SIG-M5 treated with dmso at 0.1 percent for 504 hours (cell line): ENCODE measurements around the gene PTN.

Experiments used
- DNase-seq: peaks from one replicate; lab custom pipeline; 2025; ENCODE audit not compliant: unreplicated experiment; lab: John Stamatoyannopoulos, UW

Gene PTN

DNA sequence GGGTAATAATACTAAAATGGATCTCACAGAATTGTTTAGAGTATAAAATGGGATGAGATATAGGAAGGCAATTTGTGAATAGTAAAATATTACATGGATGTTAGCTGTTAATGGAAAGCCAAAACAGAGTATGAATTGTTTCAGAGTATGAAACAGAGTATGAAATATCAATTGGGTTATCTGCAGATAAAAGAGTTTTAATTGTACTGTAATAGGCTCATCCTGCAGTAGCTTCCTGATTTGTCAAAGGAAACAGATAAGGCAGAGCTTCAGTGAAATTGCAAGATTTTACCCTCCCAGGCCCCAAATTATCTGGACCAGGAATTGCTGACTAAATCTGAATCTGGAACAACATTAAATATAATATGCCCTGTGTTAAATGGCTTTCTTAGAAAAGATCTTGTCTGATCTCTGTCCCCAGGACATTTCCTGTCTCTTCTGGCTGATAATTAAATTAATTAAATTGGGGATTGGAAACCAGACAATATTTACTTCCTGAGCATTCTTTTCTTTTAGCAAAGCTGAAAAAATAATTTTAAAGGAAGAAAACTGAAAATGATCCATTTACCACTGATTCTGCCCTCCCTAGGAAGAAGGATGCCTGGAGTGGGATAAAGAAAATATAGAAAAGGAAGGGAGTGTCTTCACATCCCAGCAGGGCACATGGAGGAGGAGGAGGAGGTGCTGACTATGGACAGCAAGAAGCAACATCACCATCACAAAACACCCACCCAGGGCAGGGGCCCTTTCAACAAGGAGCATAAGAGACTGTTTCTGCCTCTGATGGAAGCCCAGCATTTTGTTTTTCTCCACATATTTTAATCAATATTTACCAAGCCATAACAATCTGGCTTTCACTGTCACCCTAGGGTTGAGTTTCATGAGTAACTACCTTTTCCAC lies 18.5 kb downstream of the PTN start:
- no peak for DNase-seq

GRCh38 chr7:137316648-137317353 lies 26.7 kb downstream of the PTN start:
- DNase-seq, result no peak

- no peak for DNase-seq
Measured at GRCh38 chr7:137313201-137313600, 30.3 kb downstream of the PTN start.

DNA sequence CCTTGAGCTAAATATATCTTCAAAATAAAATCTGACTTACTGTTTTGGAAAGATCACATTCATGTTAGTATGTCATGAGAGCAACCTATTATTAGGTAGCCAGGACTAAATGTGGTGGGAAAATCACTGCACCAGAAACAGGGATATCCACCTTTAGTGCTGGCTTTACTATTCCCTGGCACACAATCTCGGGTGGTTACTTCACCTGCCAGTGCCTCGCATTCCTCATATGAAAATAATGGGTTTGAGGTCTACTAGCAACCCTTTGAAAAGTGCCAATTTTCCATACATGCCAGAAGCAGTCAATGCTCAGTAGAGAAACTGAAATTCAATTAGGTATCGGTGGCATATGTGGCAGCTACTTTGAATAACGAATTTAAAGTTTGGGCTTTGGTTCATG lies 36.8 kb downstream of the PTN start:
- DNase-seq, result no peak

- no peak for DNase-seq
Measured at GRCh38 chr7:137305901-137306621, 37.5 kb downstream of the PTN start.

DNA sequence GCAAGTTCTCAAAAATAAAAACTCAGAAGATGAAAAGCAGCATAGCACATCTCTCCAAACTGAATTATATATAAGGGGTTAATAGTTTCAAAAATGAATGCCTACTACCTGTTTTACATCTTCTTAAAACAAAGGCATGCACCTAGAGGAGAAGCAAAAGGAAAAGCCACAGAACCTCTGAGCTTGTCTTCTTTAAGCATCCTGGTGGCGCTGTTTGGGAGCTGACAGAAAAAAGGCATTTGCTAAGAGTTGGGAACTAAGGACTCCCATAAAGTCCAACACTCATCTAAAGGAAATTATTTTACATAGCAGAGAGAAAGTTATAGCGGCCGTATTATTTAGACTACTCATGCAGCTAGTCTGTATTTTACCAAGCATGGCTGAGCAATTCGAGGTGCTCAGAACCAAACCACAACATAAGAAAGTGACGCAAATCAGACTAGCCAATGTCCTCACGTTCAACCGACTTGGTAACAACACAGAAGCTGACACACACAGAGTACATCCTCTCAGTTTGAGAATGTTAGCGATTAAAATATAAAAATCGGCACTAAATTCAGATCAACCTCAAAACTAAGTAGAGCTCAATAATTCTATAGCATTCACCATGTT lies 38.8 kb downstream of the PTN start:
- DNase-seq, result no peak

GRCh38 chr7:137304165-137304564 lies 39.4 kb downstream of the PTN start:
- no peak for DNase-seq

DNA sequence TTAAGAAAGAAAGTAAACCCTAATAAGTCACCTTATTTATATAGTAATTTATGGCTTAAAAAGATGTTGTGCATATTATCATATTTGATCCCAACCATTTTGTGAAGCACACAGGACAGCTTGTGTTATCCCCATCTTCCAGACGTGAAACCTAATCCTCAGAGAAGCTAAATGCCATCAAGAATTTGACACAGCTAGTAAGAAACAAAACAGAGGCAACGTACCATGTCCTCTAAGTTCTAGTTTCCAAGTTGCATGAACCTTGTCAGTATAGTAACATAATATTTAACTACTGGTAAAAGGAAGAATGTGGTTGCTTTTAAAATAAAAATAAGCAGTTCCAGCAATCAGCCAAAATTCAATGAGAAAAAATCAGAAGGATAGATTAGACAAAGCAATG lies 41.5 kb downstream of the PTN start:
- no peak for DNase-seq

- no peak for DNase-seq
Measured at GRCh38 chr7:137298464-137298794, 45.1 kb downstream of the PTN start.

DNA sequence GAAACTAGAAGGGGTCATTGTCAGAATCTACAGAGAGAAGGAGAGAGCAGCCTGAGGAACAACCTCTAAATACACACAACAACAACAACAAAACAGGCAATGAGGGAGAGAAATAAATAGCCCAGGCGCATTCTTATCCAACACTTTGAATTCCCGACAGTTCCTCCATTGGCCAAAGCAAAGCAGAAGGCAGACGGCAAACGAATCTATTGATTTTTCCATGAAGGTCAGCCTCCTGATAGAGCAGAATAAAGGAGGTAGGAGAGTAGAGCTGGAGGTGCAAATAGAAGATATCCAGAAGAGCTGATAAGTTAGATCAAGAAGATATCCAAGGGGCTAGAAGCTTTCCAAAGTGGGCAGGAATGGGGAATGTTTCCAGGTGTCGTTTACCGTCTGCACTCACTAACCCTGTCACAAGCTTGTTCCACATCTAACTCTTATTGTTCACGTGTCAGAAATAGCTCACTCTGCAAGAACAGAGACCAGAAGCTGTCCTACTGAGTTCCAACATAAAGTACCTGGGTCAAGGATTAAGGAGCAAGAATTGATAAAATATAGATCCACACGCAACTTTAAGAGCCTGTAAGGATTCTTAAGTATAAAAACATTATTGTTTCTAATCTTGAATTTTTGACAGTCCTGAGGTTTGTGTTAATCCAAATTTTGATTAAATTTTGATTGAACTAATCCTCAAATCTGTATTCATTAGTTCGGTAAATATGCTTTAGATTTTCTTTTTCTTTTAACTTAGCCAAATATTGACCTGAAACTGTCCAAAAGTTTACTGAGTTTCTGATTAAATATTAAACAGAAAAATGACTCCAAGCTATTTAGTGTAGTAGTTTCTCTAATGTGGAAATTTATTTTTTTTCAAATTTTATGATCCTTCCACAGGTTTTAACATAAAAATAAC lies 45.7 kb downstream of the PTN start:
- no peak for DNase-seq

DNA sequence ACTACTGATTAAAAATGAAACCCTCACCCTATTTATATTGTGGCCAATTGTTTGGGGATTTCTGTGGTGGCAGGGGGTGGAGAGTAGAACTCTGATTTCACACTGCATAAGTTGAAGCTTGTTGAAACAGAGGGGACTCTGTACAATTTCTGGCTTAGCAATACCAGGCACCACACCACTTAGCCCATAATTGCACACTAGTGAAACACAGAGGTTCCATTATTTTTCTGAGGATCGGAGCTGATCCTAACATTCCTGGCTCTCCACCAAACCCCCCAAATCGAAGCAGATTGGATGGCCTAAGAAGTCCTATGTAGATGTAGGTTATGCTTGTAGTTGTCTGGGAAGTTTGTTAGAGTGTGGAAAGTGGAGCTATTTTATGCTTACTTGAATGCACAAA lies 47.0 kb downstream of the PTN start:
- DNase-seq, result no peak

GRCh38 chr7:137295739-137296324 lies 47.7 kb downstream of the PTN start:
- DNase-seq, result no peak

DNA sequence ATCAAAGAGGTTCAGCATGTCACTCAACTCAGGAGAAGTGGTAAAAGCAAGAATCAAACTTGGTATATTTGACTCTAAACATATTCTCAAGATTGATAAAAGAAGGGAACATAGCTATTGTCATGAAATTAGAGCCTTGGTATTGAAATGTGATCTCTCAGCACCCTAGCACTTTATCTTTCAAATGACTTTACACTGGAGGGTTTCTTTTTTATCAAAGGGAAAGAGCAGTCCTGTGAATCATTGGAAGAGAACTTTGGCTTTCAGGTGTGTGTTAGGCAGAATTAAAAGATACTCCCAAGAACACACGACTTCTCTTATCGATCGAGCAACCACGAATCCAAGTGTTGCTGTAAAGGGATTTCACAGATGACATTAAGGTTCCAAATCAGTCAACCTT lies 54.4 kb downstream of the PTN start:
- no peak for DNase-seq

GRCh38 chr7:137287651-137288258 lies 55.8 kb downstream of the PTN start:
- DNase-seq, result no peak

DNA sequence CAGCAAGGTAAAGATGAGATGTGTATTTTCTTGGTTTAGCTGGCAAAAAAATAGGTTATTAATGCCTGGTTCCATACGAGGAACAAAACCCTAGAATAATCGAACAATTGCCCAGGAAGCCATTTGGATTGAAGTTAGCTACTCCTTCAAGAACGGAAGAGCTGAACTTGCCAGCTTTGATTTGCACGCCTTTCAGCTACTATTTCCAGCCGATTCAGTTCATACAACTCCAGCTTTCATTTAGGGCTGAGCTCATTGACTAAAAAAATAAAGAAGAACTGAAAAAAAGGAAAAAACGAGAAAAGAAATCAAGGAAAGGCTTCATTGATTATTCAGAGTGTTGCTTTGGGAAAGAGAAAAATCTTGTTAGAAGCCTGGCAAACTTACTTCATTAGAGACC lies 60.4 kb downstream of the PTN start:
- no peak for DNase-seq

DNA sequence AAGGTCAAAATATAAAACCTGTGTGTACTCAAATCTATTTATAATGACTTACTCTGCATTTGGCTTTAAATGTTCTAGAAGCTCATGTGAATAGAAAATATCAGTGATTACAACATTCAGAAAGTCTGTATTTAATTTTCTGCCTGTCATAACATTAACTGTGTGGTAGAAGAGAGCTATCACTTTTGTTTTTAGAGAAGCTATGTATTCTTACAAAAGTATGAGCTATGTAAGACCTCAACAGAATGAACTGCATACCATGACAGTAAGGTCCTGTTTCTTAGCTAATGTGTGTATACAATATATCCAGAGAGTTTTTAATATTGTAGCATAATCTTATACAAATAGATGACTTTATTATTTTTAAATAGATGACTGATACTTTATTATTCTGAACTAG lies 61.5 kb downstream of the PTN start:
- DNase-seq, result no peak

DNA sequence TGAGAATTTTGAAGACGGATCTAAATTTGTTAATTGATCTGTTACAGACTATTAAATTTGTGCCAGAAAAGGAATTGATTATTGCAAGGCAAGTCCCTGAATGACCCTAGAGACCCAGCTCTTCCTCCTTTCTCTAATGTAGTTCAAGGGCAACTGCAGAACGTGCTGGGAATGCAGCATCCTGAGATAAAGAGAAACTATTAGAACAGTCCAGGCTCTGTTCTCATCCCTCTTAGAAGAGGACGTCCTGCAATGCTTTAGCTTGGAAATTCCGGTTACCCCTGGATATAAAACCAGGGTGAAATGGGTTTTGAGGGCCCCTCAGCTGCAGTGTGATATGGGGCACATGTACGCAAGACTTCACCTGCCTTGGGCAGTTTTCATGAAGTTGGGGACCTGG lies 67.3 kb downstream of the PTN start:
- no peak for DNase-seq

GRCh38 chr7:137272249-137272648 lies 71.3 kb downstream of the PTN start:
- DNase-seq, result no peak

DNA sequence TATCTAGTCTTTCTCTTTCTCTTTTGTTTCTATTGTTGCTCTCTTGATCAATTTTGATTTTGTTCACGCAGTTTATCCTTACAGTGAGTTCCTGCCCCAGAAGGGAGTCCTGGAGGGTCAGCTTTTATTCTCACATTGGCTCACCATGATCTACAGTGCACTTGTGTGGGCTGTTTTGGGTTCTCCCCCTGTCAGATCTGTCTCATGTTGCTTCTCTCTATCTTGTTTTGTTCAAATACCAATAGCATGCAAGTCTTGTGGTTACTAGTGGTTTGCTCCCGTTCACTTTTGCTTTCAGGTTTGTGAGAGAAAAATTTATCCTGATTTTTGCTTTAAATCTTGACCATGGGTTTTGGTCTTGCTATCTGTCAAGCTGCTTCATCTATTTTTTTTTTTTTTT lies 74.3 kb downstream of the PTN start:
- DNase-seq, result no peak
